ENCODE results near the gene DBH.

GRCh38 chr9:133635098-133635497 lies 1.1 kb upstream of the DBH start:
- TF ChIP-seq CTCF (IDR thresholded peaks at IDR 0.05) = no peak
- TF ChIP-seq POLR2A (IDR thresholded peaks at IDR 0.05) = no peak
